Activated naive CD4-positive, alpha-beta T cell (primary cell): Measurements from ENCODE around the gene NACC1.

Experiments
- DNase-seq, 4 experiments: peaks; one replicate each; lab custom pipeline; 2025; lab: John Stamatoyannopoulos, UW

NACC1 gene

DNA sequence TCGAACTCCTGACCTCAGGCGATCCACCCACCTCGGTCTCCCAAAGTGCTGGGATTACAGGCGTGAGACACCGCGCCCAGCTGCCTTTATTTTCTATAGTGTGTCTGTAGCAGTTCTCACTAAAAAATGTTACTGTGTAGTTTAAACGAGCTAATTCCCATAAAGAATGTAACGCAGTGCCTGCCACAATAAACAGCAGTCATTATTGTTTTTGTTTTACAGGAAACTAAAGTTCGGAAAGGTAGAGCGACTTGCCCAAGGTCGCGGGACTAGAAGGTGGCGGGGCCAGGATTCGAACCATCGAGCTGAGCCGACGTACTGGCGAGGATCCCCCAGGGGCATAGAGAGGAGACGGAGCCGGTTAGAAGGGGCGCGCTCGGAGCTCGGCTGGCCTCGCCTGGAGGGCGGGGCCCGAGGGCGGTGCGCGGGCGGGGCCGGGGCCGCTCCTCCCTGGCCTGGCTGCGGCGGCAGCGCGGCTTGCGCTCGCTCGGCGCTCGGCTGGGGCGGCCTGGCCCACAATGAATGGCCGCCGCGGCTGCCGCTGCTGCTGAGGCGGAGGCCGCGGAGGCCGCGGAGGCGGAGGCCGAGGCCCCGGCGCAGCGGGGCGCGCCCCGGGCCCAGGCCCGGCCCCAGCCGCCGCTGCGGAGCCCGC is at the start of gene NACC1:
TSS of gene NACC1 (plus strand) at position 493 of the 652 bp plus-strand sequence. CDS start 16,944 bp downstream, outside the sequence.
- DNase-seq: peak; percentile 67 to 91 (median 70)

DNA sequence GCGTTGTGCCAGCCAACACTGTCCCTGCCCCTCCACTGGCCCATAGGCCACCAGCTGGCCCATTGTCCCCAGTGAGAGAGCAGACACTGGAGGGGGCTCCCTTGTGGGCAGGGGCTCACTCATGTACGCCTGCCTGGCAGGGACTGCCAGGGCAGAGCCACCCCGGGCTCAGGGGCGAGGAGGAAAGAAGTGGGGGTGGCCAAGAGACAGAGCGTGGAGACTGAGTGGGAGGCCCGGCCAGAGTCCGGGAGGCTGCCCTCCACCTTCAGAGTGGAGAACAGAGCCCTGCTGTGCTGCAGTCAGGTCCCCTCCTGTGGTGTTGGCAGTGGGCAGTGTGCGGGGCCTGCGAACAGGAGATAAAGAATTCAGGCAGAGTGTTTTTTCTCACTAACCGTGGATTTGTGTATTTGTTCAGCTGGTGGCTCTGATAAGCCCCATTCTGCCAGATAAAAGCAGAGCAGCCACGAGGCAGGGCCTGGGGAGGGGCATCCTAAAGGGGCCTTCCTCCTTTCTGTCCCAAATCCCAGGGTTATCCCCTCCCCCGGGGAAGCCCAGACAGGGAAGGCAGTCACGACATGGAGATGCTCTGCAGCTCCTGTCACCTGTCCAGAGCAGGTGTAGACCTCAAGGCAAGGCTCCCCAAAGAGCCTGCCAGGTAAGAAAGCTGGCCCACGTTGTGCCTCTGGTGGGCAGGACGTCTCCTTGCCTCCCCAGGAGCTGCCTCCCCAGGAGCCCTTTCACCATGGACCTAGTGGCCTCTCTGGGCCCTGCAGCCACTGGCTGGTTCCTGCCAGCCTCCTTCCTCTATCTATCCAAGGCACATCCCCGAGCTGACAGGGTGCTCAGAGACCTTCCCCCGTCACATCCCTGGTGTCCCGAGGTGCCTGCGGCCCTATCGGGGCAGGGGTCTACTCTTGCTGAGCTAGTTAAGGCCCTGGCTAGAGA is 48.4 kb upstream of the NACC1 start:
- DNase-seq: no peak

DNA sequence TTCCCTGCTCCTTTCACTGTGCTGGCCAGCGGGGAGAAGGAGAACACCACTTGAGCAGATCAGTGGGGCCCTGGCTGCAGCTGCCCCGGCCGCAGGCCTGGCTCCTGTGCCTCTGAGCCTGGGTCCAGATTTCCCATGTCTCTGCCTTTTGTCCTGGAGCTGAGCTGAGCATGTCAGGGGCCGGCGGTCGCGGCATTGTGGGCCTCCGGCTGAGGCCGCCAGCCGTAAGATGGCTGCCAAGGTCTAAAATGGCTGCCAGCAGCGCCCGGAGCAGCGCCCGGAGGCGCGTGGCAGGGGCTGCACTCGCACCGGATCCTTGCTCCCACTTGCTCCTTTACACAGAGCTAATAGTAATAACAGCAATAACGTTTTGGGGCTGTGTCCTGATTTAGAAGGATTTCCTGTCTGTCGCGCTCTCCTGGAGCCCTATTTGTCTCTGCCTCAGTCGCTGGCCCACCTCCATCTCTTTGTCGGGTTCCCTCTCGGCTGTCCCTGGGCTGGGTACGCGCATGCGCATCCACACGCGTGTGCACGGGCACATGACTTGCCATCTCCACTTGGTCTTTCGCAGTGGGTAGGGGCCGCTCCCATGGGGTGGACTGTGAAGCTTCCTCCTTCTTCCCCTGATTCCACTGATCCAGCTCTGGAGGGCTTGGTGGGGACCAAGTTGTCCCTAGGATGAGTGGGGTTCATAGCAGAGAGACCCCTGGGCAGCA is 47.5 kb upstream of the NACC1 start:
- no peak for DNase-seq

DNA sequence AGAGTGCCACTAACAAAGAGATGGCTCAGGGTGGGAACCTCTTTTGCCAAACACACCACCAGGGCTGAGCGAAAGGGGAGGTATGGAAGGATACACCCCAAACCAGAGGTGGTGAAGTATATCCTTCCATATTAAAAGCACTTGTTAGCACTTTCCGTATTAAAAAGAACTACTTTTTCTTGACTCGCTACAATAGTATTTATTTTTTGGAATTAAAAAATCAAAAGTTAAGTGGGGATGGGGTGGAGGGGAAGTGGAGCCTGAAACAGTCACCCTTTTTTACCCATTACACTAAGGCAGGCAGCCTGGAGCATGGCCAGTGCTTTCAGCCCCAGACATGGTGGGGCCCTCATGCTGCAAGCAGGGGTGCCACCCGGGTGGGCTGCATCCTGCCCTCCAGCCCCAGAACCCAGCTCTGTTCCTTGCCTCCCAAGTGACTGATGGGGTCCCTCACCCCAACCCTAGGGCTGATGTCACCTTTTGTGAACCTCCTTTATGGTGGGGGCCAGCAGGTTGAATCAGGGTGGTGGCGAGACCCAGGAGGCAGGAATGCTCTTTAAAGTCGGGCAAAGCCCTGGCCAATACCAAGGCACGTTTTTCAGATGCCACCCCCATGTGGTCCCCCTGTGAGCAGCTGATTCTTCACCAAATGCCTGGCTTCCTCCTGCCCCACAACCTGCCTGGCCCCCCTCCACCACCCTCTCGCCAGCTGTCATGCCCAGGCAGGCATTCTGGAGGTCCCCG is 46.4 kb upstream of the NACC1 start:
- DNase-seq: no peak

DNA sequence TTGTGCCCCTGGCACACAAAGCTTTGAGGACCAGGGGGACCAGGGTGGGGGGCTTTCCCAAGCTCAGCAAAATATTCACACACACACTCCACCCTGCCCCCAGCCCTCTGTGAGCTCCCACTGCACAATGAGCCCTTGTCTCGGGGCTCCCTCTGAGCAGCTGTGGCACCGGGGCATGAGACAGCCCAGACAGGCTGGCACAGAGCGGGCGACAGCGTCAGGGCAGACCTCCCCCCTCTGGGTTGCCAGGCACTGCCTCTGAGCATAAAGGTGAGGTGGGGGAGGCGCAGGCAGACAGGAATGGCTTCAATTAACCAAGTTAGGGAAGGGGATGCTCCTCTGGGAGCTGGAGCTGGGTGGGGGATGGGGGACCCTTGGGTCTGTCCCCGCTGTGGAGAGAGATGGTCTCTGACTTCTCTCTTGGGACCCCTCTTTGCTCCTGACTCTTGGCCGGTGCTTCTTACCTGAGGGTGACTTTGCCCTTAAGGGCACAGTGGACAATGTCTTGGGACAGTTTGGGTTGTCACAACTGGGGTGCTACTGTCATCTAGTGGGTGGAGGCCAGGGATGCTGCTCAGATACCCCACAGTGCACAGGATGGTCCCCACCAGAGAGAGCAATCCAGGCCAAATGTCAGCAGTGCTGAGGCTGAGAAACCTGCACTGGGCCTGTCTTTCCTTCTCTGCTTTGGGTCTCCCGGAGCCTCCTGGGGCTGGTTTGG is 45.7 kb upstream of the NACC1 start:
- no peak for DNase-seq

DNA sequence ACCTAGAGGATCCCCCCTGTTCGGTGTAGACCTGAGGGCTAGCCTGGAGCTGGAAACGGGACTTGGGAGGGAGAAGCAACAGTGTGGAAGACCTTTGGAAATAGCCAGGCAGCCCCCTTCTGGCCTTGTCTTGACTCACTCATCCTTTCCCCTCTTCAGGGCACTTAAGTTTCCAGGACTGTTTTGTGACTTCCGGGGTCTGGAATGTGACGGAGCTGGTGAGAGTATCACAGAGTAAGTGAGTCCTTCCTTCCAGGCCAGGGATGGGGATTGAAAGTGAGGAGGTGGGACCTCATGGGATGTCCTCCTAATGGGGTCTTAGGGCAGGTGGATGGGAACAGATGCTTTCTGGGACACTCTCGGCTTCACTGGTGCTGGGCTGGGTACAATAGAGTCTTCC is 44.8 kb upstream of the NACC1 start:
- DNase-seq: no peak

DNA sequence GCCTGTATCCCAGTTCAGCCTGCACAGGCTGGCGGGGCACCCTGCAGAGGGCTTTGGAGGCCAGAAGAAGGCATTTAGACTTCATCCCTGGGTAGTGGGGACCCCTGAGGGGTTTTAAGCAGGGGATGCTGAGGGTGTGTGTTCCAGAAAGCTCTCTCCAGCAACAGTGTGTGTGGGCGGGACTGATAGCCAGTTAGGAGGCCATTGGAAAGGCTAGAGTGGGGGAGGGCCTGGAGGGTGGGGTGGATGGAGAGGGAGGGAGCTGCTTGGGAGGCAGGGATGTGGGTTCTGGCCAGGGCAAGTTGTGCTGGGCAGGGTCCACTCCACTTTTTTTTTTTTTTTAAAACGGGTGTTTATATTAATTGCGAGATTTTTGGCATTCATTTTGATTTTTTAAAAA is 43.7 kb upstream of the NACC1 start:
- no peak for DNase-seq

DNA sequence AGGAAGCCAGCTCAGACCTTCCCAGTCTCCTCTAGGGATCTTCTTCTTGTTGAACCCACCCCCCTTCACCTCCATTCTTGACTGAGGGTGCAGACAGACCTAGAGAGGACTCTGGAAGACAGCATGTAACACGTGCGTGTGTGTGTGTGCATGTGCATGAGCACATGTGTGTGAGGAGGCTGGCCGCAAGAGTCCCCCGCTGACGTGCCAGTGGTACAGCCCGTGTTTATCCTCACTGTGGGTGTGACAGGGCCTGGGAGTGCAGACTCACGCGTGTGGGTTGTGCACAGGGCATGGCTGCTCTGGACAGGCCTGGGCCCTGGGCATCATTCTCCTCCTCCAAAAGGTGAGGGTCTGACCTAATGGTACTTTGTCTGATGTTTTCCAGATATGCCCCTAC is 41.7 kb upstream of the NACC1 start:
- no peak for DNase-seq

DNA sequence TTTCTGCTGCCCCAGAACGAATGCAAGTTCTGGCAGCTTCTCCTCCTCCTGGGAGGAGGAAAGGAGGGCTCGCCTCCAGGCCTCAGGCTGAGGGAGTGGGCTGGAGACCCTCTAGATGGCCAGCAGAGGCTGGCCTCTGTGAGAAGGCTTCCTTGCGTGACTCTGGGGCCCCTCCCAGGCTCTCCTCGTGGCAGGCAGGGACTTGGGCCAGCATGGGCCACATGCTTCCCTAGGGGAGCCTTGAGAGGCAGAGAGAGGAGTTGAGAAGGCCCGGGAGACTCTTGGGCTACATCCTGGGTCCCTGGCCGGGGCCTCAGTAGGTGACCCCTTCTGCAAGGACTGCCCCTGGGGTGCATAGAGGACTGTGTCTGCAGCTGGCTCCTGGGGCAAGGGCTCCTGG is 41.3 kb upstream of the NACC1 start:
- DNase-seq: no peak

DNA sequence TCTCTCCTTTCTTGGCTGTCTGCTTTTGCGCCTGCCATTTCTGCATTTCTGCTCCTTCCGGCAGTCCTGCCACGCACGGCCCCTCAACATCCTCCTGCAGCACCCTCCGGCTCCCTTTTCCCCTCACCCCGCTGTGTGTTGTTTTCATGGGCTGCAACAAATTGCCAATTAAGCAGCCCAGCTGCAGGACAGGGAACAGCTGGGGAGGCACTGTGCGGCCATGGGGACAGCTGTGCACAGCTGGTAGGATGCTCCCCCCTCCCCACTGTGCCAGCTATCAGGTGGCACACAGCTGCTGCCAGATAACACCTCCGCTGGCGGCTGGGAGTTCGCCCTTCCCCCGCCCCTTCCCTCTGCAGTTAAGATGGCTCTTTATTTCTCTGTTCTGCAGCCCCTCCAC is 40.8 kb upstream of the NACC1 start:
- DNase-seq: no peak

DNA sequence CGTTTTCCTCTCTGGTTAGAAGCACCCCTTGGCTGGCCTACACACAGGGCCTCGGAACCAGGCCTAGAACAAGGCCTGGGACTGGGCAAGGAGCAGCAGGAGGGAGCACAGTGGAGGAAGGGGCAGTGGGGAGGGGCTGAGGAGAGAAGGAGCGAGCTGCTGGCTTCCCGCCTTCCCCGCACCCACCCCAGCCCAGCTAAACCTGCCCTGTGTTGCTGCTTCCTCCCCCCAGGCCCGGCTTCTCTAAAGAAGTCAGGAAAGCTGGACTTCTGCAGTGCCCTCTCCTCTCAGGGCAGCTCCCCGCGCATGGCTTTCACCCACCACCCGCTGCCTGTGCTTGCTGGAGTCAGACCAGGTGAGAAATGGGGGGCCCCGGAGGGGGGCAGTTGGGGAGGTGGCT is 39.7 kb upstream of the NACC1 start:
- no peak for DNase-seq

DNA sequence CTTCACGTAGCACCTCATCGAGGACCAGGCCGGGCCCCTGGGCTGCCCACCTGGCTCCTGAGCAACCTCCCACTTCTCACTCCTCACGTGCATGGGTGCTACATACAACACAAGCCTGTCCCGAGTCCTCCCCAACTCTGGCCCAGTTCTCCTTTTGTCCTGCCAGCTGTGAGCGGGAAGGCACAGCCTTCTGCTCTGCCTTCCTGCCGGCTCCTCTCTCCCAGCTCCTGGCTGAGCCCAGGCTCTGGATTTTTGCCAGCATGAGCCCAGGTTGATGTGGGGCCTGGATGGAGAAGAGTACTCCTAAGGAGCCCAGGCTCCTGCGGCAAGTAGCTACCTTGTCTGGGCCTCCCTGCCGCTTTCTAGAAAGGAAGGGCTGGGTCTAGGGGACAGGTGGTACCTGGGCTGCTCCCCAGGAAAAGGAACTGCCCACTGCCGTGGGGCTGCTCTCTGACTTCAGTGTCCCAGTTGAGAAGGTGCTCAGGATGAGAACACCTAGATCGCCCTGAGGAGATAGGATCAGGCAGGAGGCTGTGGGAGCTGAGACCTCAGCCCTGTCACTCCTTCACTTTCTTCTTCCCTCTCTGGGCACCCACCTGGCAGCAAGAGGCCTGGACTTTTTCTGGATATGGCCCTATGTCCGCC is 39.0 kb upstream of the NACC1 start:
- DNase-seq: no peak

DNA sequence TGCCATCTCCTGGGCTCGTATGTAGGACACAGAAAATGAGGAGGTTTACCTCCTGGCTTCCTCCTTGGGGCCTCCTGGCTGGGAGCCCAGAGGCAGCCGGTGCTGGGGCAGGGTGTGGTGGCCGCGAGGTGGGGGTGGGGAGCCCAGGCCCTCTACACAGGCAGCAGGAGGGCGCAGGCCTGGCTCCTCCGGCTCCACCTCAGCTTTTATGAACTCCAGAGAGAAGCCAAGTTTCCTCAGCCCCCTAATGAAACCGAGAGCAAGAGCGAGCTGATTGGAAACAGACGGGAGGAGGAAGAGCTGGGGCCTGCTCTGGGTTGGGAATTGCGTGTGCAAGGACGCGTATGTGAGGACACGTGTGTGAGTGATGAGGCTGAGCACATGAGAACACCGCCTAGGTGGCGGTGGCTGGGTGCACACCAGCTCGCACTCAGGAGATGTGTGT is 38.5 kb upstream of the NACC1 start:
- no peak for DNase-seq

DNA sequence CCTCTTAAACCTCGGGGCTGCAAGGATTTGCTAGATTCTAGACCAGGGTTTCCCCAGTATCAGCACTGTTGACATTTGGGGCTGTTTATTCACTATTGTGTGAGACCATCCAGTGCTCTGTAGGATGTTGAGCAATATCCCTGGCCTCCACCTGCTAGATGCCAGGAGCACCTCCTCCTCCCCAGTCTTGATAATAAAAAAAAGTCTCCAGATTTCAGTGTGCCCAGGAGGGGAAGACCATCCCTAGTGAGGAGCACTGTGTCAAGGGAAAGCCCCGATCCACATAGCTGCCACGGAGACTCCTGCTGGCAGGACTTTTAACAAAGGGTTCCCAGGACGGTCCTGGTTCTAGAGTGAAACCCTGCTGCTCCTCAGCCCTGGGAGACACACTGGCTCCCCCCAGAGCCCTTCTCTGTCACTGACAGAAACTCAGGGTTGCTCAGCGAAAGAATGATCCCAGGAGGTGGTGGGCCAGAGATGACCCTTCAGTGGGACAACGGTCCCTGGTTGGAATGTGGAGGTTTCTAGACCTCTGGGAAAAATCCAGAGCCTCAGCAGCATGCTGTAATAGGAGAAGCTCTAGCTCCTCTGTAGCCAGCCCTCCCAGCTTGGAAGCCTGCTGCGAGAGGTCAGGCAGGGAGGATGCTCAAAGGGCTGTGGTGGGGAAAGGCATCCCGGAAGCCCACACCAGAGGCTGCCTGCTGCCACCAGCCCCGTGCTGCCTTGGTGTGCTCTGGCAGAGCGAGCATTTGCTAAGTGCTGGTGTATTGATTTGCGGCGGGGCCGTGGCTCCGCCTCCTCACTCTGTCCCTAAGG is 35.7 kb upstream of the NACC1 start:
- no peak for DNase-seq

DNA sequence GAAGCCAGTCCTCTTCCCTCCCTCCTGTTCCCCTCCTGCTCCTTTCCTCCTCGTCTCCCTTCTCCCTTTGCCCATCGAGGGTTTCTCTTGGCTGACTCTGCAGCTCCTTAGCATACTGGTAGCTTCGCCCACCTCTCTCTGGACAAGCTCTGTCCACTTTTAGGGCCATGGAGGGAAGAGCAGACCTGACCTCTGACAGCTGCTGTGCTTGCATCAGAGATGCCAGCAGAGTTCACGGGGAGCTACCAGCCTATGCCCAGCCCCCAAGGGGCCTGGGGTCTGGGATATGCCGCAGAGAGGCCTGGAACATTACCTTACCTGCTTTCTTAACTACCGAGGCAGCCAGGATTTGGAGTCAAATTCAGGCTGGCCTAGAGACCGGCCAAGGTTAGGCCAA is 35.1 kb upstream of the NACC1 start:
- DNase-seq: no peak

DNA sequence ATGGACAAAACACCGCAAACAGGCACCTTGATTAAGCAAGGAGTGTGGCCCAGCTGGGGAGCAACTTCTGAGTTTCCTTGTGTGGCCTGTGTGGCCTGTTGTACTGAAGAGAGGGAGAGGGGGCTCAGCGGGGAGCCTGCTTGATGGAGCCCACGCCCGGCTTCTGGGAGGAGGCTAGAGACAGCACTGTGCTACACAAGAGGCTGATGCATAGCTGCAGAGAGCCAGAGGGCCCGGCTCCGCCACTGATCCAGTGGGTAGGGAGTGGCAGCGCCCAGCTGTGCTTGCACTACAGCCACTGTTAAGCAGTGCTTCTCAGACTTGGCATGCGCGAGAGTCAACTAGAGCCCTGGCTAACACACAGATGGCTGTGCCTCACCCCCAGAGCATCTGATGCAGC is 34.4 kb upstream of the NACC1 start:
- no peak for DNase-seq

DNA sequence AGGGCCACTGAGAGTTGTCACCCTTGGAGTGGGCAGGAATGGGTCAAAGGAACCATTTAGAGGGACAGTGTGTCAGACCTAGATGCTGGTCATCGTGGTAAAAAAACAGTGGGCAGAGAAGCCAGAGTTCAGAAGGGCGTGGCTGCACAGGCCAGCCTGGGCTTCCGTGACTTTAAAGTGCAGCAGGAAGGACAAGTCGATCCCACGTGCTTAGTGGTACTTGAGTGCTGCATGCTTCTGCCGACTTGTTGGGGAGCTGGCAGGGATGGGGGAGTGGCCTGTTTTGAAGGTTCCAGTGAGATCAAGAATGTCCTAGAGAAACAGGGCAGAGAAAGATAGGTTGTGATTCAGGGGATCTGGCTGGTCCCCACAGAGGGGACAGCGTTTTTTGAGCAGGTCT is 32.4 kb upstream of the NACC1 start:
- DNase-seq: no peak

DNA sequence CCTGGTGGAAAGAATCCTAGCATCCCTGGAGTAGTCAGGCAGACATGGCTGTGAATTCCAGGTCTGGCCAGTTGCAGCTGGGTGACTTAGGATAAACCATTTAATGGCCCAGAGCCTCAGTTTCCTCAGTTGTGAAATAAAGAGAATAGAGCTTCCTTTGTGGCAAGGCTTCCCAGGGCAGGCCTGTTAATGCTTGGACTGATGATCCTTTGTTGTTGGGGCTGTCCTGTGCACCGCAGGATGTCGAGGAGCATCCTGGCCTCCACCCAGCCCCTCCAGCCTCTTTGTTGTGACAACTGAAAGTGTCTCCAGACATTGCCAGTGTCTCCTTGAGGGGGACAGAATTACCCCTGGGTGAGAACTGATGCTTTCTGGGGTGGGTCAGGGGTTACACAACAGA is 31.7 kb upstream of the NACC1 start:
- DNase-seq: no peak

DNA sequence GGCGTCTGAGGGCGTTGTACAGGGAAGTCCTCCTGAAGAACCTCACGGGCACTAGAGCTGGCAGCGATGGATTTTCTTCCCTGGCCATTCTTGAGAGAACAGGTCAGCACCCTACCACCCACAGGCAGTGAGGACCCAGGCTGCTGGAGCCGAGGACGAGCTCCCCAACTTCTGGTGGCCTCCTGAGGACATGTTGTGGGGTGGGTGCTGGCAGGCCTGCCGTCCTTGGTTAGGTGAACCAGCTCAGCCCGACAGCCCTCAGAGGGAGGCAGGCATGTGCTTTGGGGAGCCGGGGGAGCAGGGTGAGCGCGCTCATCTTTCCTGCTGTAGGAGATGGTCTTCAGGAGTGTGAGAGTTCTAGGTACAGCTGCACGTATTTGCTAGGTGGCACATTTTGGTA is 30.8 kb upstream of the NACC1 start:
- DNase-seq: no peak
